Osteocyte (in vitro differentiated cells): ENCODE data around the gene IQSEC2. TPM values are rescaled to one million over a fixed set of nuclear protein-coding genes. Genes with fewer than 3 reads are reported as not detected.
A peak's percentile ranks its signal among the peaks of the same experiment; 100 is the strongest.

Source experiments
- DNase-seq: peaks from one replicate; pipeline ENCODE4 v3.0.0; 2021; ENCODE audit warnings: mixed read lengths; ENCODE audit not compliant: unreplicated experiment; ENCODE audit errors: extremely low spot score
- H3K27ac Mint-ChIP-seq: one replicate; pipeline ENCODE4 v1.8.0; 2021; ENCODE audit warnings: mild to moderate bottlenecking, mixed read lengths; ENCODE audit not compliant: unreplicated experiment
- H3K27me3 Mint-ChIP-seq: one replicate; pipeline ENCODE4 v1.8.0; 2021; ENCODE audit warnings: mixed read lengths; ENCODE audit not compliant: unreplicated experiment
- H3K36me3 Mint-ChIP-seq: one replicate; pipeline ENCODE4 v1.8.0; 2021; ENCODE audit warnings: mixed read lengths; ENCODE audit not compliant: unreplicated experiment
- H3K4me1 Mint-ChIP-seq: one replicate; pipeline ENCODE4 v1.8.0; 2021; ENCODE audit warnings: mixed read lengths; ENCODE audit not compliant: unreplicated experiment
- H3K4me3 Mint-ChIP-seq: one replicate; pipeline ENCODE4 v1.8.0; 2021; ENCODE audit warnings: mild to moderate bottlenecking, moderate library complexity, mixed read lengths; ENCODE audit not compliant: unreplicated experiment
- H3K9me3 Mint-ChIP-seq: one replicate; pipeline ENCODE4 v1.8.0; 2021; ENCODE audit warnings: mixed read lengths; ENCODE audit not compliant: unreplicated experiment
- total RNA-seq: library from RNA; stranded (reverse); gene quantifications from 2 replicates; pipeline ENCODE4 v1.2.1, GENCODE V29; 2021
- TF ChIP-seq, protein P1 (sequence below): fragments of 200-600 bp; sonication (generic); IDR thresholded peaks from 2 replicates; pipeline ENCODE4 v1.5.0; 2021; ENCODE audit warnings: antibody characterized with exemption, mild to moderate bottlenecking, moderate library complexity

The IQSEC2 gene
- total RNA-seq, 1 donor from 2014 or later, result 8.8 TPM

DNA sequence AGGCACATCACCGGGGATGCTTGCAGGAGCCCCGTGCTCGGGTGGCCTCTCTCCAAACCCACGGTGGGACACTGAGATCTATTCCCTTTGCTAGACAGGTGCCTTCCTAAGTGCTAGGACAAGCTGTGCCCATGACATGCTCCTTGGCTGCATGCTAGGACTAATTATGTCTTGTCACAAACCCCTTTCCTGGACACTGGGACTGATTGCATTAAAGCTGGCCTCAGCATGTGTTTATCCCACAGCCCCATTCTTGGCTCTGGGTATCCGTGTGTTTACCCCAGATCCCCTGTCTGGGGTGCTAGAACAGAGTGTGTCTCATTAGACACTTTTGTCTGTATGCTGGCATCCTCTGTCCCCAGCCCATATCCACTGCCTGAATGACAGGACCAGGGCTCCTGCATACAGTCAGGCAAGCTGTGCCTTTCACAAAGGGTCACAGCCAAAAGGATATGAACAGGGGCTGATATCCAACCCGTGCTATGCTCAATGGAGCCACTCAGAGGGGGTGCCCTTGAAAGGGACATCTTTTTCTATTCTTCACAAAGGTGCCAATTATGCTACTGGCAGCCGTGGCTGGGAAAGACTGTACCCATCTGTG, 9.2 kb upstream of the IQSEC2 start:
- Mint-ChIP-seq H3K4me3 (no peak overlapping the region), H3K4me1 (peaks cover 18% of the 10 kb centered on the region), H3K27ac (no peak overlapping the region), H3K36me3 (no peaks in the 10 kb centered on the region), H3K27me3 (no peaks in the 10 kb centered on the region), H3K9me3 (no peaks in the 10 kb centered on the region)
- no peak for DNase-seq
- TF ChIP-seq, protein P1, sequence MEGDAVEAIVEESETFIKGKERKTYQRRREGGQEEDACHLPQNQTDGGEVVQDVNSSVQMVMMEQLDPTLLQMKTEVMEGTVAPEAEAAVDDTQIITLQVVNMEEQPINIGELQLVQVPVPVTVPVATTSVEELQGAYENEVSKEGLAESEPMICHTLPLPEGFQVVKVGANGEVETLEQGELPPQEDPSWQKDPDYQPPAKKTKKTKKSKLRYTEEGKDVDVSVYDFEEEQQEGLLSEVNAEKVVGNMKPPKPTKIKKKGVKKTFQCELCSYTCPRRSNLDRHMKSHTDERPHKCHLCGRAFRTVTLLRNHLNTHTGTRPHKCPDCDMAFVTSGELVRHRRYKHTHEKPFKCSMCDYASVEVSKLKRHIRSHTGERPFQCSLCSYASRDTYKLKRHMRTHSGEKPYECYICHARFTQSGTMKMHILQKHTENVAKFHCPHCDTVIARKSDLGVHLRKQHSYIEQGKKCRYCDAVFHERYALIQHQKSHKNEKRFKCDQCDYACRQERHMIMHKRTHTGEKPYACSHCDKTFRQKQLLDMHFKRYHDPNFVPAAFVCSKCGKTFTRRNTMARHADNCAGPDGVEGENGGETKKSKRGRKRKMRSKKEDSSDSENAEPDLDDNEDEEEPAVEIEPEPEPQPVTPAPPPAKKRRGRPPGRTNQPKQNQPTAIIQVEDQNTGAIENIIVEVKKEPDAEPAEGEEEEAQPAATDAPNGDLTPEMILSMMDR, result no peak

DNA sequence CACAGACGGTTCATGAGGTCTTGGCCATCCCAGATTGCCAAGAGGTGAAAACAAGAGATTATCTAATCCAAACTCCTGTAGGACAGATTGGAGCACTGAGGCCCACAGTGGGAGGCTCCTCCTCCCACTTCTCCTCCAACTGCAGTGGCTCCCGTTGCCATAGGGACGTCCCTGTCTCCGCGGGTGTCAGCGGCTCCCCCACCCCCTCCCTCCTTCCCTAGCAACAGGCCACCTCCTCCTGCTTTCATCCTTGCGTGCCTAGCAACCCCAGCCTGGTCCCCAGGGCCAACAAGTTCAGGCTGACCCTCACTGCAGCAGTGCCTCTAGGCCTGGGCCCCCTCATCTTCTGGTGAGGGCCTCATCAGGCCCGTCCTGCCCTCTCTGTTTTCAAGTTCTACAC, 6.8 kb upstream of the IQSEC2 start:
- peak overlapping the region; percentile 83 for H3K27ac Mint-ChIP-seq
- H3K27me3 Mint-ChIP-seq, result no peaks in the 10 kb centered on the region
- H3K9me3 Mint-ChIP-seq, result no peaks in the 10 kb centered on the region
- H3K4me3 Mint-ChIP-seq, result no peak overlapping the region
- TF ChIP-seq, protein P1, result no peak
- DNase-seq, result no peak
- H3K36me3 Mint-ChIP-seq, result no peaks in the 10 kb centered on the region
- peaks cover 21% of the 10 kb centered on the region for H3K4me1 Mint-ChIP-seq

DNA sequence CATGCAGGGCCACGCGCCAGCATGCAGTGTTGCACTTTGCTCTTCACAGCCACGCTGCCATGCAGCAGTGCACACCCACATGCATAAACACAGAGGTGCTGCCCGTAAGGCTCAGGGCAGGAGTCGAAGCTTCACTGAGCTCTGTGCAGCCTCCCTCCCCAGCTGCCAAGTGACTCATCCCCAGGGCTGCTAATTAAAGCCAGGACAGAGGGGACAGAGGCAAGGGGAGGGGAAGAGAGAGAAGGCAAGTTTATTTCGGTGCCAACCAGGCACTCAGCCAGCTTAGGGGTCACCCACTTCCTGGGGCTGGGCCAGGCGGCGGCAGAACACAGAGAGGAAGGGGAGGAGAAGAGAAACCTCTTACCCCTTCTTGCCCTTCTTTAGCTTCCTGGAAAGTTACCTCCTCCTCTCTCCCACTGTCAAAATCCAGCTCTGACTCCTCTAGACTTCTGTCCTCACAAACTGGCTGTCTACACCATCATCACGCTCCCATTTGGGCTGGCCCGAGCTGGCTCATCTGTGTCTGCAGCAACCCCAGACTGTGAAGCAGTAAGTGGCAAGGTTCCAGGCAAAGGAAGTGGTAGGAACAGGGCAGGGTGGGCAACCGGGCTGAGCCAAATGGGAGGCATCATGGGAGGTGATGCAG, 6.2 kb upstream of the IQSEC2 start:
- TF ChIP-seq, protein P1, result no peak
- Mint-ChIP-seq H3K27ac (peak overlapping the region; percentile 83), H3K36me3 (no peaks in the 10 kb centered on the region), H3K4me3 (no peak overlapping the region), H3K4me1 (peaks cover 23% of the 10 kb centered on the region), H3K27me3 (no peaks in the 10 kb centered on the region), H3K9me3 (no peaks in the 10 kb centered on the region)
- no peak for DNase-seq

DNA sequence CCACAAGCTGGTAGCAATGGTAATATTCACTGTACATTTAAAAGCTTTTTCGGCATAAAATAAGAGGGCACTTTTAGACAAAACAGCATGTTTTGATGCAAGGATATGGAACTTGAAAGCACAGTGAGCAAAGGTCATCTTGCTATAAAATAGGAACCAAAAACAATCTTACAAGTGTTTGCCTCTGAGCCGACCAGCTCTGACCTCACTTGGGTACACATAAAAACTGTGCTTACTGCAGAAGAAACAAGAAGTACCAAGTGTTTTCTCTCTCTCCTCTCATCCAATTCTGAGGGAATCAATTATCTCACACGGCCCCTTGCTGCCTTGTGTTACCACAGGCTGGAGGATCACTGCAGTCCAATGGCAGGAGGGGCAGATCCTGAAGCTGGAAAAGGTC, 4.8 kb upstream of the IQSEC2 start:
- Mint-ChIP-seq H3K27ac (no peak overlapping the region), H3K27me3 (no peaks in the 10 kb centered on the region), H3K36me3 (no peaks in the 10 kb centered on the region), H3K9me3 (no peaks in the 10 kb centered on the region), H3K4me1 (peaks cover 34% of the 10 kb centered on the region), H3K4me3 (no peak overlapping the region)
- TF ChIP-seq, protein P1, result no peak
- no peak for DNase-seq

DNA sequence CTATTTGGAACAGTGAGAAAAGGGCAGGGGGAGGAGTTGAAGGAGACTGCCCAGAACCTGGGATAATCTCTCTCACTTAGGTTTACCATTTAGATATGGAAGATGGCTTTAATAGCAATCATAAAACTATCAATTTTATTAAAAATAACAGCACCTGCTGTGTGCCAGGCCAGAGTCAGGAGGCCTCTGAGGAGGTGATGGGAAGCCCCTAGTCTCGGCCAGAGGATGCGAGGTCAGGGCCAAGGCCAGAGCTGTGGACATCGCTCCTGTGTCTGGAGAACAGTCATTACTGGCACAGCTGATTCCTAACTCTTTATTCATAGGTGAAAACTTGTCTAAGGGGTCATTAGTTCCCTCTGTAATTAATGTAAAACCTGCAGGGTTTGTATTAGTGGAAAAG, 4.2 kb upstream of the IQSEC2 start:
- TF ChIP-seq, protein P1, result no peak
- Mint-ChIP-seq H3K27me3 (no peaks in the 10 kb centered on the region), H3K4me3 (no peak overlapping the region)

More for the DNA sequence above, 4.2 kb upstream of the IQSEC2 start:
- no peak for DNase-seq
- H3K4me1 Mint-ChIP-seq, result peaks cover 37% of the 10 kb centered on the region
- no peak overlapping the region for H3K27ac Mint-ChIP-seq
- H3K36me3 Mint-ChIP-seq, result no peaks in the 10 kb centered on the region
- H3K9me3 Mint-ChIP-seq, result no peaks in the 10 kb centered on the region
